Endothelial cell of umbilical vein (primary cell): ENCODE measurements around the gene ATP10A. TPM values are rescaled to one million over a fixed set of nuclear protein-coding genes. Genes with fewer than 3 reads are reported as not detected.

Experiments
- BruUV-seq: library from RNA; stranded (reverse); fragments of 400-500 nt; replicated peaks from 2 replicates; lab custom pipeline; 2021; lab: Mats Ljungman, UMichigan
- CTCF ChIA-PET: fragments of 300-600, 350-600 bp; sonication (Branson Sonifier 250); formaldehyde crosslinking; loops from one replicate; lab custom pipeline; 2021; ENCODE audit warnings: antibody characterized with exemption, inconsistent platforms; lab: Charles Lee
- POLR2A ChIA-PET: fragments of 300-600, 350-600 bp; sonication (Branson Sonifier 250); formaldehyde crosslinking; loops from one replicate; lab custom pipeline; 2021; ENCODE audit warnings: antibody characterized with exemption, inconsistent platforms; lab: Charles Lee
- DNase-seq: peaks from one replicate; pipeline ENCODE4 v3.0.0-alpha.2; 2011; ENCODE audit warnings: low read depth, low spot score
- FAIRE-seq: peaks from 2 replicates; lab custom pipeline; 2011; peaks lifted over from hg19 to GRCh38; lab: Jason Lieb, UNC
- H2AFZ ChIP-seq: 2 replicates; pipeline ENCODE4 v1.6.0; 2012; ENCODE audit warnings: low read depth, low read length, control low read depth, inconsistent platforms
- H3K27ac ChIP-seq: 2 replicates; pipeline ENCODE4 v1.5.1; 2011; ENCODE audit warnings: low read depth, mild to moderate bottlenecking, control low read depth, low read length, moderate library complexity; ENCODE audit not compliant: insufficient read depth
- H3K27me3 ChIP-seq, 2 experiments: 2 replicates each; pipeline versions ENCODE4 v1.6.0 to v1.6.1; 2011; ENCODE audit warnings: low read length in 2 of 2, mixed read lengths in 1 of 2; ENCODE audit not compliant: control insufficient read depth in 2 of 2, insufficient read depth in 2 of 2
- H3K36me3 ChIP-seq, 2 experiments: 2 replicates in 1 of 2; 3 replicates in 1 of 2; pipeline ENCODE4 v1.5.1; 2011; ENCODE audit warnings: low read length in 2 of 2, mild to moderate bottlenecking in 1 of 2, moderate library complexity in 1 of 2; ENCODE audit not compliant: control insufficient read depth in 2 of 2, insufficient read depth in 2 of 2; ENCODE audit errors: extremely low read depth in 1 of 2
- H3K4me1 ChIP-seq: 3 replicates; pipeline ENCODE4 v1.5.1; 2011; ENCODE audit warnings: mild to moderate bottlenecking, low read length; ENCODE audit not compliant: control insufficient read depth, insufficient read depth; ENCODE audit errors: extremely low read depth
- H3K4me2 ChIP-seq: 2 replicates; pipeline ENCODE4 v1.6.1; 2011; ENCODE audit warnings: low read length, control low read depth, mixed read lengths; ENCODE audit not compliant: insufficient read depth
- H3K4me3 ChIP-seq, 3 experiments: fragments of 200-600 bp in 1 of 3; sonication (generic), shearing (Covaris generic) in 1 of 3; replicated peaks in 1 of 3; 2 replicates each; pipeline ENCODE4 v1.5.1; 2011 to 2016; ENCODE audit warnings: control low read depth in 3 of 3, low read length in 3 of 3, mild to moderate bottlenecking in 2 of 3, inconsistent platforms in 1 of 3, low read depth in 1 of 3, moderate library complexity in 1 of 3; ENCODE audit not compliant: insufficient read depth in 1 of 3
- H3K79me2 ChIP-seq: 2 replicates; pipeline ENCODE4 v1.6.0; 2012; ENCODE audit warnings: low read length, inconsistent platforms; ENCODE audit not compliant: control insufficient read depth, insufficient read depth
- H3K9ac ChIP-seq: replicated peaks from 2 replicates; pipeline ENCODE3; 2011; ENCODE audit warnings: low read length, control low read depth; ENCODE audit not compliant: insufficient read depth; ENCODE audit errors: extremely low read depth
- H3K9me1 ChIP-seq: replicated peaks from 3 replicates; pipeline ENCODE4 v1.6.0; 2011; ENCODE audit warnings: mild to moderate bottlenecking, low read length; ENCODE audit not compliant: control insufficient read depth, insufficient read depth; ENCODE audit errors: extremely low read depth
- H3K9me3 ChIP-seq: replicated peaks from 2 replicates; pipeline ENCODE4 v1.5.1; 2012; ENCODE audit warnings: low read length, inconsistent platforms; ENCODE audit not compliant: control insufficient read depth, insufficient read depth
- H4K20me1 ChIP-seq: replicated peaks from 2 replicates; pipeline ENCODE3; 2011; ENCODE audit warnings: mild to moderate bottlenecking, low read length; ENCODE audit not compliant: control insufficient read depth, insufficient read depth; ENCODE audit errors: extremely low read depth
- EZH2 ChIP-seq: IDR thresholded peaks from 2 replicates; pipeline ENCODE4 v1.6.1; 2012; ENCODE audit warnings: borderline replicate concordance, low read depth, mild to moderate bottlenecking, moderate library complexity, low read length, inconsistent platforms; ENCODE audit not compliant: severe bottlenecking
- FOS ChIP-seq: IDR thresholded peaks from 2 replicates; pipeline ENCODE4 v1.6.1; 2011; ENCODE audit warnings: mild to moderate bottlenecking, low read length, moderate library complexity, borderline replicate concordance; ENCODE audit not compliant: insufficient read depth
- GATA2 ChIP-seq: IDR thresholded peaks from 2 replicates; pipeline ENCODE4 v1.7.0; 2011; ENCODE audit warnings: low read depth, mild to moderate bottlenecking, moderate library complexity, mixed read lengths, low read length; ENCODE audit not compliant: insufficient read length, insufficient read depth
- JUN ChIP-seq: IDR thresholded peaks from 2 replicates; pipeline ENCODE4 v1.6.1; 2011; ENCODE audit warnings: borderline replicate concordance, low read depth; ENCODE audit not compliant: insufficient read length, insufficient read depth
- MYC ChIP-seq: IDR thresholded peaks from one replicate; pipeline ENCODE4 v1.6.1; 2011; ENCODE audit warnings: mild to moderate bottlenecking, low read depth, low read length
- POLR2A ChIP-seq: IDR thresholded peaks from 2 replicates; pipeline ENCODE4 v1.6.1; 2012; ENCODE audit warnings: low read depth, mild to moderate bottlenecking, control low read depth, low read length
- POLR2AphosphoS5 ChIP-seq: IDR thresholded peaks from 2 replicates; pipeline ENCODE4 v1.6.1; 2012; ENCODE audit warnings: low read depth, mild to moderate bottlenecking, control low read depth, low read length, moderate library complexity; ENCODE audit not compliant: insufficient read depth
- dilution Hi-C: fragments of 300-500 bp; cut with MboI; formaldehyde crosslinking; loops from one replicate; pipeline ENCODE4 v1.15.0; 2019; ENCODE audit warnings: low sequenced_read_pairs; ENCODE audit not compliant: extremely low pct_ligation_motif_present
- intact Hi-C: fragments of 100-400 bp; cut with micrococcal nuclease; formaldehyde crosslinking; loops from one replicate; pipeline ENCODE4 v1.10.0; 2022
- polyA plus RNA-seq, 4 experiments: library from polyadenylated mRNA; depleted of rRNA in 3 of 4; stranded (reverse) in 3 of 4; unstranded in 1 of 4; fragments of >200 nt; gene quantifications; 2 replicates each; pipeline versions ENCODE4 v1.2.1 to v1.2.3, GENCODE V29; 2011 to 2012; ENCODE audit warnings: missing spikeins in 1 of 4
- total RNA-seq: library from RNA; stranded (reverse); gene quantifications from 2 replicates; pipeline ENCODE4 v1.2.3, GENCODE V29; 2021
- TF ChIP-seq, protein P1 (sequence below): IDR thresholded peaks from 2 replicates; pipeline ENCODE4 v1.6.1; 2011; ENCODE audit not compliant: insufficient read depth, insufficient read length
- TF ChIP-seq, protein P2 (sequence below), 2 donors: IDR thresholded peaks; 1 replicate in 1 of 2; 2 replicates in 1 of 2; pipeline ENCODE4 v1.5.1; 2011; ENCODE audit warnings: low read length in 2 of 2, mild to moderate bottlenecking in 2 of 2, moderate library complexity in 2 of 2, control low read depth in 1 of 2, inconsistent platforms in 1 of 2, low read depth in 1 of 2; ENCODE audit not compliant: insufficient read depth in 1 of 2; ENCODE audit errors: extremely low read depth in 1 of 2

ATP10A gene
- total and polyA plus RNA-seq, 2 donors (not counting 3 experiments of a cell fraction or from before 2014, with no cell fraction given): not detected

DNA sequence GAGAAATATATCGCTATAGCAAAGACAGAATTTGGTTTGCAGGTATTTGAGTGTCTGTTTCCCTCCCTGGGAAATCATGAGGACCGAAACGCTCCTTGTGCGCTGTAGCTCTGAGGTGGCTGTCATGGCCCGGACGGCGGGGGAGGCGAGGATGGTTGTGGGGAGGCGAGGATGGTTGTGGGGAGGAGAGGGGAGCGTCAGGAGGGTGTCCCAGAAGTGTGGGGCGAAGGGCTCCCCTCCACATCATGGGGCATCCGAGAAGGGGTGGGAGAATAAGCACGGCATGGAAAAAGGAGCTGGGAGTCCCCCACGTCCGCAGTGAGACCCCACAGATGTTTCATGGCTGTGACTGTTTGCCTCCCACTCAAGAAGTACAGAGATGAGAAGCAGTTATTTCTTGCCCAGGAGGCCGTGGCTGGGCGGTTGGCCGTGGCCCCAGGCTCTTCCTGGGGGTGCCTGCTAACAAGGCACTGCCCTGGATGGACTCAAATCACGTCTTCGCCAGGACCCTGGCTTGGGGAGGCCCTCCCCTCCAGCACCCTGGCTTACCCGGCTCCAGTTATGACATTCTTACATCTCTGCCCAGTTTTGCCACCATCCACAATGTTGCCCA, 947 bp upstream of the ATP10A start:
- no TSS peak for BruUV-seq
- intact Hi-C loops: loop anchor here (10.0 kb wide), 1 partner anchor 49 kb away; no protein-coding TSS in a partner anchor
- no peak for DNase-seq
- POLR2A ChIA-PET: no interaction called here
- no peaks in the 10 kb centered on the region for H3K36me3 ChIP-seq
- no peaks in the 10 kb centered on the region for H4K20me1 ChIP-seq
- TF ChIP-seq EZH2: no peak
- TF ChIP-seq, protein P1, sequence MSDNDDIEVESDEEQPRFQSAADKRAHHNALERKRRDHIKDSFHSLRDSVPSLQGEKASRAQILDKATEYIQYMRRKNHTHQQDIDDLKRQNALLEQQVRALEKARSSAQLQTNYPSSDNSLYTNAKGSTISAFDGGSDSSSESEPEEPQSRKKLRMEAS: no peak
- TF ChIP-seq GATA2: no peak
- TF ChIP-seq POLR2A: no peak
- TF ChIP-seq POLR2AphosphoS5: no peak
- TF ChIP-seq JUN: no peak
- TF ChIP-seq, protein P2, sequence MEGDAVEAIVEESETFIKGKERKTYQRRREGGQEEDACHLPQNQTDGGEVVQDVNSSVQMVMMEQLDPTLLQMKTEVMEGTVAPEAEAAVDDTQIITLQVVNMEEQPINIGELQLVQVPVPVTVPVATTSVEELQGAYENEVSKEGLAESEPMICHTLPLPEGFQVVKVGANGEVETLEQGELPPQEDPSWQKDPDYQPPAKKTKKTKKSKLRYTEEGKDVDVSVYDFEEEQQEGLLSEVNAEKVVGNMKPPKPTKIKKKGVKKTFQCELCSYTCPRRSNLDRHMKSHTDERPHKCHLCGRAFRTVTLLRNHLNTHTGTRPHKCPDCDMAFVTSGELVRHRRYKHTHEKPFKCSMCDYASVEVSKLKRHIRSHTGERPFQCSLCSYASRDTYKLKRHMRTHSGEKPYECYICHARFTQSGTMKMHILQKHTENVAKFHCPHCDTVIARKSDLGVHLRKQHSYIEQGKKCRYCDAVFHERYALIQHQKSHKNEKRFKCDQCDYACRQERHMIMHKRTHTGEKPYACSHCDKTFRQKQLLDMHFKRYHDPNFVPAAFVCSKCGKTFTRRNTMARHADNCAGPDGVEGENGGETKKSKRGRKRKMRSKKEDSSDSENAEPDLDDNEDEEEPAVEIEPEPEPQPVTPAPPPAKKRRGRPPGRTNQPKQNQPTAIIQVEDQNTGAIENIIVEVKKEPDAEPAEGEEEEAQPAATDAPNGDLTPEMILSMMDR (IDR thresholded peaks at IDR 0.05; ENCODE audit: extremely low read depth in 1 of 2, insufficient read depth in 1 of 2, low read depth in 1 of 2, low read length in 2 of 2): no peak
- TF ChIP-seq FOS: no peak
- TF ChIP-seq MYC: no peak
- no peaks in the 10 kb centered on the region for H3K27me3 ChIP-seq
- H3K4me2 ChIP-seq: no peak overlapping the region
- CTCF ChIA-PET: no interaction called here
- no peak overlapping the region for H3K9ac ChIP-seq
- no peaks in the 10 kb centered on the region for H3K4me1 ChIP-seq
- peaks cover 3% of the 10 kb centered on the region for H3K9me3 ChIP-seq
- no peak overlapping the region for H3K4me3 ChIP-seq
- H3K79me2 ChIP-seq: no peaks in the 10 kb centered on the region
- H3K9me1 ChIP-seq: no peaks in the 10 kb centered on the region
- no peak overlapping the region for H2AFZ ChIP-seq
- no peak for FAIRE-seq
- dilution Hi-C loops: no loop called here
- no peak overlapping the region for H3K27ac ChIP-seq
